GM19468 (cell line): ENCODE data around the gene CRYGN.

Experiments
- ATAC-seq: cut with Tn5 transposase; IDR thresholded peaks from one replicate; pipeline ENCODE4 v1.9.1; 2021; ENCODE audit warnings: mild to moderate bottlenecking, moderate library complexity, moderate number of reproducible peaks; ENCODE audit not compliant: unreplicated experiment; ENCODE audit errors: extremely low read depth

The CRYGN gene

GRCh38 chr7:151461096-151461941, 21.4 kb upstream of the CRYGN start:
- no peak for ATAC-seq

- ATAC-seq: no peak
Measured at GRCh38 chr7:151460474-151460855, 20.5 kb upstream of the CRYGN start.

- ATAC-seq: no peak
Measured at GRCh38 chr7:151459726-151460473, 20.0 kb upstream of the CRYGN start.

GRCh38 chr7:151457534-151457933, 17.6 kb upstream of the CRYGN start:
- no peak for ATAC-seq

GRCh38 chr7:151456782-151457181, 16.8 kb upstream of the CRYGN start:
- ATAC-seq: no peak

GRCh38 chr7:151456276-151456675, 16.3 kb upstream of the CRYGN start:
- no peak for ATAC-seq

GRCh38 chr7:151455690-151456089, 15.7 kb upstream of the CRYGN start:
- ATAC-seq: no peak

GRCh38 chr7:151454932-151455530, 15.1 kb upstream of the CRYGN start:
- no peak for ATAC-seq

- no peak for ATAC-seq
Measured at GRCh38 chr7:151454305-151454704, 14.4 kb upstream of the CRYGN start.

GRCh38 chr7:151453326-151453791, 13.4 kb upstream of the CRYGN start:
- no peak for ATAC-seq

- no peak for ATAC-seq
Measured at GRCh38 chr7:151452680-151453325, 12.9 kb upstream of the CRYGN start.

GRCh38 chr7:151451626-151452571, 12.0 kb upstream of the CRYGN start:
- ATAC-seq: no peak

GRCh38 chr7:151451156-151451555, 11.2 kb upstream of the CRYGN start:
- ATAC-seq: no peak

- ATAC-seq: no peak
Measured at GRCh38 chr7:151449990-151450389, 10.0 kb upstream of the CRYGN start.

GRCh38 chr7:151448261-151449252, 8.6 kb upstream of the CRYGN start:
- ATAC-seq: peak; percentile 51

GRCh38 chr7:151447901-151448260, 7.9 kb upstream of the CRYGN start:
- ATAC-seq: no peak

- ATAC-seq: no peak
Measured at GRCh38 chr7:151447312-151447711, 7.4 kb upstream of the CRYGN start.

GRCh38 chr7:151446412-151446811, 6.5 kb upstream of the CRYGN start:
- ATAC-seq: no peak
